GM19395 (cell line): ENCODE data around the gene YPEL2.
A peak's percentile ranks its signal among the peaks of the same experiment; 100 is the strongest.

Source experiments
- ATAC-seq: cut with Tn5 transposase; IDR thresholded peaks from one replicate; pipeline ENCODE4 v1.9.1; 2021; ENCODE audit warnings: mild to moderate bottlenecking, moderate library complexity; ENCODE audit not compliant: unreplicated experiment

Gene YPEL2

GRCh38 chr17:59426031-59426430, 94.6 kb downstream of the YPEL2 start:
- no peak for ATAC-seq

DNA sequence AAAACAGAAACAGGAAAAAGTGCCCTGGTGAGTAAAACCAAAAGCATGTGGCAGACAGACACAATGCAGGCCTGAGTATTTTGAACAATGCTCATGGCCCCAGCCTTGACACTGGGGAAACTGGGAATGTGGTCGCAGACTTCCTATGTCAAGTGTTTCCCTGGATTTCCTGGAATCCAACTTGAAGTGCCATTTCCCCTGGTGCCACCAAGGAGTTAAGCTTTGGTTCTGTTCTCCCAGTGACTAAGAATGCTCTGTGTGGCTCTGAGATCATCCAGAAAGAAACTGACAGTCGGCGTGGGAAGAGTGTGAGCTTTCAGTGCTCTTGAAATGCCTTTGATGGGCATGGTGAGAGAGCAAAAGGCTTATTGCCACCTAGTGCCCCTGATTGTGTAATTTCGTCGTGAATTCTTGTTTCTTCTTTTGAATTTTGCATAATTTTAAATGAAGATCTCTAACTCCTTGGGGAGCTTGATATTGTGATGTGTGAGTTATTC, 96.0 kb downstream of the YPEL2 start:
- no peak for ATAC-seq

DNA sequence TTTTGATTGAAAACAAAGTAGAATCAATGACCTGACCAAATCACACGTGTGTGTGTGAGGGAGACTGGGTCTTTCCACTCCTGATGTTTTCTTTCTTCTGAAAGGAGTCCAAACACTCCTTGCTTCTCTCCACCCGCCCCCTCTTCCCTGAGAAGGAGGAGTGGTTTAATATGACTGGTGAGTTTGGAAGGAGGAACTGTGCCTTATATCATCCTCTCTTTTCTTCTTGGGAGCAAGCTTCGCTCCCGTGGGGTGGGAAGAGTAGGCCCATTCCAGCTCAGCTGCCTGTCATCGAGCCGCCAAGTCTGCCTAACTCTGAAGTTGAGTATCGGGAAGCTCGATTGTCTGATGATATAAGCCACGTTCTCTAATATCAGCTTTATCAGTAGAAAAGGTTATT, 96.5 kb downstream of the YPEL2 start:
- no peak for ATAC-seq

- no peak for ATAC-seq
Measured at GRCh38 chr17:59428916-59429485, 97.5 kb downstream of the YPEL2 start.

GRCh38 chr17:59431601-59432000, 100.1 kb downstream of the YPEL2 start:
- no peak for ATAC-seq

DNA sequence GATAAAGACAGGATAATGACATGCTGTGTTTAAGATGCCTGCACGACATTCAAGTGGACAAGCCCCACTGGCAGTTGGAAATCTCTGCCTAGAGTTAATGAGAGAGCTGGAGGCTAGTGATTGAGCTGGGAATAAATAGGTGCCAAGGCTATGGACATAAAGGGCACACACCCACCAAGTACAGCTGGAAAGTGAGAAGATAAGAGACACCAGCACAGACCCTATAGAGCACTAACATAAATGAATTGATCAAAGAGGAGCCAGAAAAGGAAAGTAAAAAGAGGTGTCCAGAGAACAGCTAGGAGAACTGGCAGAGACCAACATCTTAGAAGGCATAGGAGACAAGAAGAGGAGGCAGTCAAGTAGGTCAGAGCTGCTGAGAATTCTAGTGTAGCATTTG, 101.2 kb downstream of the YPEL2 start:
- ATAC-seq, result no peak

DNA sequence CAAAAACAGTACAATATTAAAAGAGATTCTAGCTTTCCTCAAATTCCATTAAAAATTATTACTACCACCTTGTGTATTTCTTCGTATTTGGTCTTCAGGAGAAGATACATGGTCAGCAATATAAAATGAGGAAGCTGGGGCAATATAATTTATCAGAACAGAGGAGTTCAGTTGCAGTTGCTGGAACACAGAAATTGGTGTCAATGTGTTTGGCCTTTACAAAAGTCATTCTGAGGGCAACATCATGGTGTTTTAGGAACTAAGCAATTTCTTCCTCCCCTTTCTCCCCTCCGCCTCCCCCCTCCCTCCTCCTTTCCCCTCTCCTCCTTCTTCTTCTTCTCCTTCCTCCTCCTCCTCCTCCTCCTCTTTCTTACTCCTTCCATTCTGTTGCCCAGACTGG, 102.1 kb downstream of the YPEL2 start:
- no peak for ATAC-seq

DNA sequence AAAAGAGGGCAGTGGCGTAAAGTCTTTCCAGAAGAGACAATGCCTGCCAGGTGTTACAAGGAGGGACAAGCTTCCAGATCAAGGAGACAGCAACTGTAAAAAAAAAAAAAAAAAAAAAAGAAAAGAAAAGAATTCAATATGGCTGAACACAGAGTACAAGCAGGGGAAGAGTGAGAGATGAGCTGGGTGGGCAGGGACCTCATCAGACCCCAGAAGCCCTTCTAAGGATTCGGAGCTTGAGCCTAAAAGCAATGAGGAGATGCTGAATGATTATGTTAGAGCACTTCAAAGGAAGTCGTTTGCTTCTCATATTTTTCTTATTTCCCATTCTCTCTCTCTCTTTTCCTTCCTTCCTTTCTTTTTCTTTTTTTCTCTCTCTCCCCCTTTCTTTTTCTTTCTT, 103.0 kb downstream of the YPEL2 start:
- ATAC-seq, result no peak

DNA sequence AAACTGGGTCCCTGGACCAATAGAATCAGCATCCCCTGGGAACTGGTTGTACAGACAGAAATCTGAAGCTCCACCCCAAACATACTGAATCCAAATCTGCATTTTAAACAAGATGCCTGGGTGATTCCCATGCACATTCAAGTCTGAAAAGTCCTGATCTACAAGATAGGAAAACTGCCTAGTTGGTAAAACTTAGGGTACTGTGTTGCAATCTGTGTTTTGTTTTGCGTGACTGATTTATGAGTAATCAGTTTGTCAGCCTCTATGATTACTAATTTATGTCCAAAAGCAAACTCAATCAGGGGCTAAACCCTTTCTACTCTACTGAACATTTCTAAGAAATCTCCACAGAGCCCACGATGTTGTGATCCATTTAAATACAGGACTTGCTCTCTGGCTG, 103.8 kb downstream of the YPEL2 start:
- no peak for ATAC-seq

DNA sequence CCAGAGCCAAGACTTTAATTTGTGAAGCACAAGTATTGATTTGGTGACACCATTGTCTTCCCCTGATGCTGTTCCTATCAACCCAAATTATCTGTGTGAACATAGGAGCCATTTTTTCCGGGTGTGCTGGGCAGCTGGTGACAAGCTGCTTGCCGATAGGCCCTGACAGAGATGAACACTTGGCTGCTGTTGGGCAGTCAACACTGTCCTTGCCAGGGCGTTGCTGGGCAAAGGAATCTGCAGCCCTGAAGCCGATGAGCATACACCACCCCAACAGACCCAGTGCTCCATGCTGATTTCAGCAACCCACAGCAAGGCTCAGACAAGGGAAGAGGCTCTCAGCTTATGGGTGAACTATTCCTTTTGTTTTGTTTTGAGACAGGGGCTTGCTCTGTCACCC, 105.4 kb downstream of the YPEL2 start:
- no peak for ATAC-seq

DNA sequence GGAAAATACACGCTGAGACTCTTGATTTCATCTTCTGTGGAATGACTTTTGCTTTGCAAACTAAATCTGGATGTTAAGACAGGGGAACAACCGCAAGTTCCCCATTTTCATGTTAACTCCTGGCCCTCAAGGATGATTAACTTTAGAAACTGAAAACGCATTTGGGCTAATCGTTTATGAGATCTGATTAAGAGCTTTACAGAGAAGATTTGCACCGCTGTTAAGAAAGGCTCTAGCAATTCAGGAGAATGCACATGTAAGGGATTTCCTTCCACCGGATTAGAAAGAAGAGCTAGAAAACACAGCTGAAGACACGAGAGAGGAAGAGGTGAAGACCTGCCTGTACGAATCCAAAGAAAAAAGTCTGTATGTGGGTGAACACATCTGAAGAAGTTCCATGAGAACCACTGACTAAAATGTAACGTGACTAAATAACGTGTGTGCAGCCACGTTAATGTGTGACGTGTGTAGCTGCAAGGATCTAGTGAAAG, 106.4 kb downstream of the YPEL2 start:
- no peak for ATAC-seq

DNA sequence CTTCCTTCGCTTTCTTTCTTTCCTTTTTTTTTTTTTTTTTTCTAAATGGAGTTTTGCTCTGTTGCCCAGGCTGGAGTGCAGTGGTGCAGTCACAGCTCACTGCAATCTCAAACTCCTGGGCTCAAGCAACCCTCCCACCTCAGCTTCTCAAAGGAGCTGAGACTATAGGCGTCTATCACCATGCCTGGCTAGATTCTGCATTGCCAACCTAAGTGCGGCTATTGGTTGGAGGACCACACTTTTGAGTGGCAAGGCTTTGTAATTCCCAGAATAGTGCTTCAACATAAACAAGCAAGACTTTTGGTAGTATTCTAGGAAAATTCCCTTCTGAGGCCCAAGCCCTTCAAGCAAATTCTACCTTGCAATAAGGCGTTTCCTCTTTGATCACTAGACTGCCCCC, 107.8 kb downstream of the YPEL2 start:
- ATAC-seq, result no peak

GRCh38 chr17:59439741-59440211, 108.3 kb downstream of the YPEL2 start:
- no peak for ATAC-seq

- ATAC-seq, result peak; percentile 76
Measured at GRCh38 chr17:59440757-59441463, 109.5 kb downstream of the YPEL2 start.

GRCh38 chr17:59441464-59442096, 110.1 kb downstream of the YPEL2 start:
- no peak for ATAC-seq

- ATAC-seq, result no peak
Measured at GRCh38 chr17:59443106-59443505, 111.7 kb downstream of the YPEL2 start.
